H1 (cell line): ENCODE results near the gene HNRNPH3. TPM values are rescaled to one million over a fixed set of nuclear protein-coding genes. Genes with fewer than 3 reads are reported as not detected.

Experiments used
- CTCF ChIA-PET: fragments of 300-600 bp; sonication (Branson Sonifier 250); formaldehyde crosslinking; loops from one replicate; lab custom pipeline; 2021; ENCODE audit not compliant: partially characterized antibody; lab: Charles Lee
- POLR2A ChIA-PET: fragments of 300-600 bp; sonication (Branson Sonifier 250); formaldehyde crosslinking; loops from one replicate; lab custom pipeline; 2021; ENCODE audit warnings: inconsistent platforms; ENCODE audit not compliant: partially characterized antibody; lab: Charles Lee
- DNase-seq, 2 experiments: peaks; one replicate each; pipeline versions ENCODE4 v3.0.0 to v3.0.0-alpha.2; 2010 to 2022; ENCODE audit warnings: low spot score in 2 of 2, low read depth in 1 of 2, mixed read lengths in 1 of 2
- FAIRE-seq: peaks from 2 replicates; lab custom pipeline; 2011; peaks lifted over from hg19 to GRCh38; lab: Jason Lieb, UNC
- H2AFZ ChIP-seq: 2 replicates; pipeline ENCODE4 v1.8.1; 2012; ENCODE audit warnings: low read length, inconsistent platforms
- H2AK5ac ChIP-seq: 2 replicates; pipeline ENCODE4 v1.6.1; 2013; ENCODE audit warnings: low read depth, low read length
- H2BK120ac ChIP-seq: replicated peaks from 2 replicates; pipeline ENCODE3; 2013; ENCODE audit warnings: low read depth, low read length, inconsistent platforms
- H2BK12ac ChIP-seq: 2 replicates; pipeline ENCODE4 v1.6.1; 2013; ENCODE audit warnings: low read depth, low read length
- H2BK15ac ChIP-seq: 2 replicates; pipeline ENCODE4 v1.6.1; 2013; ENCODE audit warnings: low read length
- H2BK20ac ChIP-seq: 2 replicates; pipeline ENCODE4 v1.6.1; 2013; ENCODE audit warnings: low read length
- H2BK5ac ChIP-seq: 2 replicates; pipeline ENCODE4 v1.6.1; 2013; ENCODE audit warnings: low read depth, low read length
- H3K14ac ChIP-seq: 2 replicates; pipeline ENCODE4 v1.6.1; 2013; ENCODE audit warnings: inconsistent platforms; ENCODE audit not compliant: insufficient read length
- H3K18ac ChIP-seq: 2 replicates; pipeline ENCODE4 v1.6.1; 2013; ENCODE audit warnings: low read length; ENCODE audit errors: extremely low read depth
- H3K23ac ChIP-seq: 2 replicates; pipeline ENCODE4 v1.6.1; 2013; ENCODE audit warnings: inconsistent platforms; ENCODE audit not compliant: insufficient read length
- H3K23me2 ChIP-seq: 2 replicates; pipeline ENCODE4 v1.6.1; 2013; ENCODE audit warnings: low read depth, low read length
- H3K27ac ChIP-seq: 2 replicates; pipeline ENCODE4 v1.6.1; 2011; ENCODE audit warnings: low read depth, low read length, inconsistent platforms
- H3K27me3 ChIP-seq, 4 experiments: replicated peaks in 1 of 4; 1 replicate in 1 of 4; 2 replicates in 3 of 4; pipeline versions ENCODE4 v1.6.1 to v1.8.1; 2011 to 2013; ENCODE audit warnings: low read length in 3 of 4, mild to moderate bottlenecking in 3 of 4, inconsistent platforms in 2 of 4, mixed read lengths in 2 of 4, moderate library complexity in 1 of 4; ENCODE audit not compliant: control insufficient read depth in 3 of 4, insufficient read depth in 3 of 4; ENCODE audit errors: extremely low read depth in 1 of 4
- H3K36me3 ChIP-seq, 4 experiments: 2 replicates each; pipeline versions ENCODE4 v1.6.1 to v1.8.1; 2011 to 2013; ENCODE audit warnings: mild to moderate bottlenecking in 4 of 4, low read length in 3 of 4, moderate library complexity in 2 of 4, control low read depth in 1 of 4, inconsistent platforms in 1 of 4; ENCODE audit not compliant: insufficient read depth in 4 of 4, control insufficient read depth in 2 of 4
- H3K4ac ChIP-seq: replicated peaks from 2 replicates; pipeline ENCODE3; 2013; ENCODE audit warnings: low read length, low read depth, mixed read lengths, inconsistent platforms; ENCODE audit not compliant: insufficient read length
- H3K4me1 ChIP-seq, 4 experiments: replicated peaks in 1 of 4; 1 replicate in 1 of 4; 2 replicates in 3 of 4; pipeline versions ENCODE4 v1.6.1 to v1.8.1; 2011 to 2013; ENCODE audit warnings: low read length in 3 of 4, inconsistent platforms in 2 of 4, mixed read lengths in 1 of 4; ENCODE audit not compliant: insufficient read depth in 4 of 4, control insufficient read depth in 3 of 4
- H3K4me2 ChIP-seq, 2 experiments: 2 replicates each; pipeline versions ENCODE4 v1.6.1 to v1.8.1; 2011 to 2013; ENCODE audit warnings: low read depth in 2 of 2, low read length in 2 of 2, control low read depth in 1 of 2, inconsistent platforms in 1 of 2, mild to moderate bottlenecking in 1 of 2; ENCODE audit not compliant: insufficient read depth in 1 of 2
- H3K4me3 ChIP-seq, 4 experiments: fragments of 200-600, 300-600 bp in 1 of 4; sonication (generic), shearing (Covaris generic), sonication (Bioruptor Twin) in 1 of 4; 2 replicates each; pipeline versions ENCODE4 v1.5.1 to v1.8.1; 2011 to 2016; ENCODE audit warnings: low read length in 4 of 4, low read depth in 3 of 4, control low read depth in 2 of 4, inconsistent platforms in 2 of 4, mild to moderate bottlenecking in 2 of 4, mixed read lengths in 1 of 4, moderate library complexity in 1 of 4; ENCODE audit not compliant: insufficient read depth in 2 of 4; ENCODE audit errors: extremely low read depth in 1 of 4
- H3K56ac ChIP-seq: replicated peaks from 2 replicates; pipeline ENCODE3; 2013; ENCODE audit warnings: low read depth, mild to moderate bottlenecking, mixed read lengths, low read length, inconsistent platforms; ENCODE audit not compliant: insufficient read length
- H3K79me1 ChIP-seq: 2 replicates; pipeline ENCODE4 v1.6.1; 2013; ENCODE audit warnings: low read depth, low read length, control low read depth
- H3K79me2 ChIP-seq, 2 experiments: 2 replicates each; pipeline versions ENCODE4 v1.6.1 to v1.8.1; 2012 to 2013; ENCODE audit warnings: low read length in 2 of 2, mild to moderate bottlenecking in 2 of 2, inconsistent platforms in 1 of 2; ENCODE audit not compliant: insufficient read depth in 2 of 2, control insufficient read depth in 1 of 2
- H3K9ac ChIP-seq, 4 experiments: replicated peaks in 1 of 4; 1 replicate in 1 of 4; 2 replicates in 3 of 4; pipeline versions ENCODE4 v1.6.1 to v1.8.1; 2011 to 2013; ENCODE audit warnings: low read depth in 3 of 4, low read length in 3 of 4, control low read depth in 2 of 4, mild to moderate bottlenecking in 2 of 4, moderate library complexity in 2 of 4, inconsistent platforms in 1 of 4; ENCODE audit errors: extremely low read depth in 1 of 4
- H3K9me3 ChIP-seq, 2 experiments: 2 replicates each; pipeline versions ENCODE4 v1.6.1 to v1.8.1; 2012 to 2013; ENCODE audit warnings: mild to moderate bottlenecking in 2 of 2, moderate library complexity in 2 of 2, control low read depth in 1 of 2, inconsistent platforms in 1 of 2, low read depth in 1 of 2, low read length in 1 of 2, mixed read lengths in 1 of 2; ENCODE audit not compliant: insufficient read depth in 2 of 2
- H4K20me1 ChIP-seq, 2 experiments: replicated peaks in 1 of 2; 2 replicates each; pipeline versions ENCODE3 to v1.8.1; 2011 to 2013; ENCODE audit warnings: inconsistent platforms in 2 of 2, low read length in 2 of 2, mild to moderate bottlenecking in 1 of 2; ENCODE audit not compliant: insufficient read depth in 2 of 2, control insufficient read depth in 1 of 2
- H4K5ac ChIP-seq: 2 replicates; pipeline ENCODE4 v1.6.1; 2013; ENCODE audit warnings: low read length, low read depth, mixed read lengths, inconsistent platforms; ENCODE audit not compliant: insufficient read length
- H4K8ac ChIP-seq: 2 replicates; pipeline ENCODE4 v1.8.0; 2013; ENCODE audit warnings: mild to moderate bottlenecking, moderate library complexity, low read length, inconsistent platforms; ENCODE audit not compliant: insufficient read depth; ENCODE audit errors: extremely low read depth
- H4K91ac ChIP-seq: replicated peaks from 2 replicates; pipeline ENCODE3; 2013; ENCODE audit warnings: low read length, mixed read lengths, inconsistent platforms; ENCODE audit not compliant: insufficient read length
- KDM1A ChIP-seq: fragments of 200-600, 300-600 bp; sonication (generic); IDR thresholded peaks from 2 replicates; pipeline ENCODE4 v1.7.1; 2016; ENCODE audit warnings: mild to moderate bottlenecking, low read length, borderline replicate concordance
- SAP30 ChIP-seq: fragments of 300-600 bp; sonication (generic); IDR thresholded peaks from 2 replicates; pipeline ENCODE4 v1.7.1; 2012; ENCODE audit warnings: low read length, moderate library complexity, mild to moderate bottlenecking, inconsistent platforms; ENCODE audit not compliant: insufficient read depth, insufficient replicate concordance
- WGBS, 2 experiments: shearing (Covaris generic) in 1 of 2; methylation state at CpG; one replicate each; pipeline versions ENCODE4 v1.1.6 to v1.1.7; 2013 to 2015; ENCODE audit warnings: low lambda C conversion rate in 2 of 2, mixed read lengths in 2 of 2, inconsistent platforms in 1 of 2, low coverage in 1 of 2, missing lambda C conversion rate in 1 of 2; ENCODE audit not compliant: insufficient replicate concordance in 2 of 2, insufficient coverage in 1 of 2, insufficient read length in 1 of 2; ENCODE audit errors: extremely low coverage in 1 of 2, missing lambda C conversion rate in 1 of 2; 5-methylcytosine and 5-hydroxymethylcytosine counted together
- polyA plus RNA-seq, 7 experiments: library from polyadenylated mRNA; depleted of rRNA in 3 of 7; stranded (reverse) in 5 of 7; unstranded in 2 of 7; fragments of >200 nt in 5 of 7; fragments of 200-250 nt in 2 of 7; gene quantifications; 1 replicate in 5 of 7; 2 replicates in 1 of 7; 4 replicates in 1 of 7; pipeline versions ENCODE4 v1.2.1 to v1.2.3, GENCODE V29; 2011 to 2013; ENCODE audit warnings: missing spikeins in 2 of 7, mixed read lengths in 2 of 7
- total RNA-seq: library from RNA; stranded (reverse); fragmentation: NEBNext Ultra II Directional; extraction: Animal tissue kit (Norgen Biotek cat#: 25700); gene quantifications from 2 replicates; pipeline ENCODE4 v1.2.1, GENCODE V29; 2021

Gene HNRNPH3
- total and polyA plus RNA-seq, 2 of the 8 experiments (the other 6 are each of a cell fraction or from before 2014, with no cell fraction given): 63.2 to 230 TPM

DNA sequence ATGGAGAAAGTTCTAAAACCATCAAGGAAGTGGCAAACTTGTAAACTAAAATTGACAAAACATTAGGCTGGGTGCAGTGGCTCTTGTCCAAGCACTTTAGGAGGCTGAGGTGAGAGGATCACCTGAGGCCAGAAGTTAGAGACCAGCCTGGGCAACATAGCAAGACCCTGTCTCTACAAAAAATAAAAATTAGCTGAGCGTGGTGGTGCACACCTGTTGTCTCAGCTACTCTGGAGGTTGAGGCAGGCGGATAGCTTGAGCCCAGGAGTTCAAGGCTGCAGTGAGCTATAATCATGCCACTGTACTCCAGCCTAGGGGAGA, 29.4 kb upstream of the HNRNPH3 start:
- Histone ChIP-seq H4K20me1 (no peaks in the 10 kb centered on the region), H4K8ac (no peak overlapping the region), H3K27me3 (no peaks in the 10 kb centered on the region), H2BK15ac (no peak overlapping the region), H2BK20ac (no peak overlapping the region), H4K5ac (no peak overlapping the region), H2BK5ac (no peak overlapping the region), H3K36me3 (no peaks in the 10 kb centered on the region), H3K79me2 (no peaks in the 10 kb centered on the region), H4K91ac (no peak overlapping the region), H2BK120ac (no peak overlapping the region), H3K4me2 (no peak overlapping the region), H3K4me3 (no peak overlapping the region), H3K79me1 (no peaks in the 10 kb centered on the region), H3K4ac (no peak overlapping the region), H2BK12ac (no peak overlapping the region), H3K9me3 (no peaks in the 10 kb centered on the region), H3K14ac (no peak overlapping the region), H2AFZ (no peak overlapping the region), H3K23me2 (no peaks in the 10 kb centered on the region), H3K9ac (no peak overlapping the region; a peak in 1 of 7 replicates), H3K4me1 (peaks cover 0 to 3% (median 0%) of the 10 kb centered on the region in 4 experiments; a peak in 1 of 7 replicates), H3K18ac (no peak overlapping the region), H3K23ac (no peak overlapping the region), H2AK5ac (no peak overlapping the region), H3K27ac (no peak overlapping the region), H3K56ac (no peak overlapping the region)
- FAIRE-seq (no peak), DNase-seq (no peak)
- ChIA-PET CTCF (interaction anchor here (0.6 to 4.7 kb wide), 15 partner anchors 8 to 832 kb away, joined by 3 to 71 read pairs (median 6); partner anchors contain the start of gene ATOH7), POLR2A (interaction anchor here (1.3 to 3.9 kb wide), 3 partner anchors 28 to 79 kb away, joined by 3 to 15 read pairs (median 3); partner anchors contain the start of genes HNRNPH3 and PBLD)
- 41% methylated on average over 2 of the region's 2 CpGs; no CpG with 5 or more reads in 1 of the 2 experiments for WGBS, 2 experiments
- TF ChIP-seq KDM1A: peak; percentile 79
- no peak for TF ChIP-seq SAP30
